HEK293 (cell line): ENCODE measurements around the gene SUPT3H.

ENCODE experiments used
- BCL11B ChIP-seq: fragments of 450-650 bp; formaldehyde crosslinking; IDR thresholded peaks from 2 replicates; pipeline ENCODE4 v1.5.1; 2016; ENCODE audit warnings: low read depth, missing biosample characterization, missing genetic modification characterization
- GLI2 ChIP-seq: fragments of 450-650 bp; formaldehyde crosslinking; IDR thresholded peaks from 2 replicates; pipeline ENCODE4; 2017; ENCODE audit warnings: missing biosample characterization, missing genetic modification characterization, low read depth, borderline replicate concordance
- HOXA7 ChIP-seq: sonication (generic); formaldehyde crosslinking; IDR thresholded peaks from 2 replicates; pipeline ENCODE4 v1.8.1; 2022; ENCODE audit warnings: missing genetic modification reagents, borderline replicate concordance
- HOXC10 ChIP-seq: sonication (generic); formaldehyde crosslinking; IDR thresholded peaks from 2 replicates; pipeline ENCODE4 v1.8.1; 2023; ENCODE audit warnings: mild to moderate bottlenecking, missing genetic modification reagents
- KLF17 ChIP-seq: fragments of 450-650 bp; formaldehyde crosslinking; IDR thresholded peaks from 2 replicates; pipeline ENCODE4 v1.5.1; 2016; ENCODE audit warnings: missing biosample characterization, missing genetic modification characterization
- MZF1 ChIP-seq: fragments of 450-650 bp; formaldehyde crosslinking; IDR thresholded peaks from 2 replicates; pipeline ENCODE4 v1.5.1; 2017; ENCODE audit warnings: missing biosample characterization, missing genetic modification characterization, borderline replicate concordance
- PATZ1 ChIP-seq: fragments of 450-650 bp; formaldehyde crosslinking; IDR thresholded peaks from 2 replicates; pipeline ENCODE4 v1.5.1; 2016; ENCODE audit warnings: missing biosample characterization, missing genetic modification characterization
- PRDM4 ChIP-seq: fragments of 450-650 bp; formaldehyde crosslinking; IDR thresholded peaks from 2 replicates; pipeline ENCODE4 v1.5.1; 2017; ENCODE audit warnings: missing biosample characterization, missing genetic modification characterization
- SP2 ChIP-seq: fragments of 450-650 bp; formaldehyde crosslinking; IDR thresholded peaks from 2 replicates; pipeline ENCODE4 v1.5.1; 2016; ENCODE audit warnings: missing biosample characterization, missing genetic modification characterization
- SP3 ChIP-seq: fragments of 450-650 bp; formaldehyde crosslinking; IDR thresholded peaks from 2 replicates; pipeline ENCODE4 v1.5.1; 2016; ENCODE audit warnings: missing biosample characterization, missing genetic modification characterization
- TRIM28 ChIP-seq: IDR thresholded peaks from 2 replicates; pipeline ENCODE4 v1.6.1; 2011; ENCODE audit warnings: low read length, control low read depth, borderline replicate concordance
- ZNF155 ChIP-seq: fragments of 450-650 bp; formaldehyde crosslinking; IDR thresholded peaks from 2 replicates; pipeline ENCODE4 v1.5.1; 2016; ENCODE audit warnings: missing biosample characterization, missing genetic modification characterization
- ZNF175 ChIP-seq: fragments of 450-650 bp; formaldehyde crosslinking; IDR thresholded peaks from 2 replicates; pipeline ENCODE4 v1.5.1; 2016; ENCODE audit warnings: missing biosample characterization, missing genetic modification characterization
- ZNF2 ChIP-seq: fragments of 450-650 bp; formaldehyde crosslinking; IDR thresholded peaks from 2 replicates; pipeline ENCODE4 v1.5.1; 2016; ENCODE audit warnings: missing biosample characterization, missing genetic modification characterization
- ZNF26 ChIP-seq: fragments of 450-650 bp; formaldehyde crosslinking; IDR thresholded peaks from 2 replicates; pipeline ENCODE4 v1.5.1; 2016; ENCODE audit warnings: missing biosample characterization, missing genetic modification characterization
- ZNF335 ChIP-seq: fragments of 450-650 bp; formaldehyde crosslinking; conservative IDR thresholded peaks from 2 replicates; pipeline ENCODE4 v1.5.1; 2016; ENCODE audit warnings: missing biosample characterization, missing genetic modification characterization
- ZNF404 ChIP-seq: fragments of 450-650 bp; formaldehyde crosslinking; IDR thresholded peaks from 2 replicates; pipeline ENCODE4 v1.5.1; 2017; ENCODE audit warnings: missing biosample characterization, missing genetic modification characterization
- ZNF433 ChIP-seq: fragments of 450-650 bp; formaldehyde crosslinking; IDR thresholded peaks from 2 replicates; pipeline ENCODE4 v1.5.1; 2016; ENCODE audit warnings: missing biosample characterization, missing genetic modification characterization, low read depth
- ZNF488 ChIP-seq: fragments of 450-650 bp; formaldehyde crosslinking; IDR thresholded peaks from 2 replicates; pipeline ENCODE4 v1.5.1; 2016; ENCODE audit warnings: missing biosample characterization, missing genetic modification characterization
- ZNF530 ChIP-seq: fragments of 450-650 bp; formaldehyde crosslinking; IDR thresholded peaks from 2 replicates; pipeline ENCODE4 v1.5.1; 2016; ENCODE audit warnings: low read depth, missing biosample characterization, missing genetic modification characterization
- ZNF558 ChIP-seq: fragments of 450-650 bp; formaldehyde crosslinking; IDR thresholded peaks from 2 replicates; pipeline ENCODE4 v1.5.1; 2016; ENCODE audit warnings: missing biosample characterization, missing genetic modification characterization
- ZNF610 ChIP-seq: fragments of 450-650 bp; formaldehyde crosslinking; IDR thresholded peaks from 2 replicates; pipeline ENCODE4 v1.5.1; 2016; ENCODE audit warnings: missing biosample characterization, missing genetic modification characterization, borderline replicate concordance
- ZNF623 ChIP-seq: fragments of 450-650 bp; formaldehyde crosslinking; IDR thresholded peaks from 2 replicates; pipeline ENCODE4 v1.5.1; 2016; ENCODE audit warnings: missing biosample characterization, missing genetic modification characterization
- ZNF692 ChIP-seq: fragments of 450-650 bp; formaldehyde crosslinking; IDR thresholded peaks from 2 replicates; pipeline ENCODE4 v1.5.1; 2016; ENCODE audit warnings: missing biosample characterization, missing genetic modification characterization
- ZNF701 ChIP-seq: fragments of 450-650 bp; formaldehyde crosslinking; IDR thresholded peaks from 2 replicates; pipeline ENCODE4 v1.5.1; 2016; ENCODE audit warnings: missing biosample characterization, missing genetic modification characterization
- ZNF747 ChIP-seq: fragments of 450-650 bp; formaldehyde crosslinking; IDR thresholded peaks from 2 replicates; pipeline ENCODE4 v1.5.1; 2016; ENCODE audit warnings: missing biosample characterization, missing genetic modification characterization
- ZNF837 ChIP-seq: fragments of 450-650 bp; formaldehyde crosslinking; IDR thresholded peaks from 2 replicates; pipeline ENCODE4 v1.5.1; 2016; ENCODE audit warnings: missing biosample characterization, missing genetic modification characterization
- ZSCAN23 ChIP-seq: fragments of 450-650 bp; formaldehyde crosslinking; IDR thresholded peaks from 2 replicates; pipeline ENCODE4 v1.5.1; 2016; ENCODE audit warnings: missing biosample characterization, missing genetic modification characterization
- ZSCAN30 ChIP-seq: fragments of 450-650 bp; IDR thresholded peaks from 2 replicates; pipeline ENCODE4 v1.5.1; 2018; ENCODE audit warnings: missing biosample characterization, mild to moderate bottlenecking, missing genetic modification characterization, moderate library complexity
- ZSCAN4 ChIP-seq: fragments of 450-650 bp; formaldehyde crosslinking; IDR thresholded peaks from 2 replicates; pipeline ENCODE4 v1.5.1; 2017; ENCODE audit warnings: missing biosample characterization, missing genetic modification characterization

The SUPT3H gene

GRCh38 chr6:45421709-45422502, 44.2 kb upstream of the SUPT3H start (continued):
- TF ChIP-seq ZSCAN4 (tag by site-specific recombination), result no peak
- 0 out of 2 replicates have a peak, but pooled peaks have one; percentile 21 for TF ChIP-seq ZNF610 (tag by site-specific recombination)
- TF ChIP-seq KLF17 (tag by site-specific recombination), result no peak
- TF ChIP-seq MZF1, result no peak; the same call in 1 of the 2 replicates
- TF ChIP-seq BCL11B, result peak; percentile 45; the same call in 1 of the 2 replicates
- TF ChIP-seq SP3 (tag by site-specific recombination), result no peak
- TF ChIP-seq ZNF26 (tag by site-specific recombination), result no peak
- TF ChIP-seq ZNF175 (tag by site-specific recombination), result no peak
- TF ChIP-seq ZNF530 (tag by site-specific recombination), result no peak
- no peak for TF ChIP-seq ZNF488 (tag by site-specific recombination)
- TF ChIP-seq SP2 (tag by site-specific recombination), result no peak
- no peak for TF ChIP-seq GLI2 (tag by site-specific recombination)
- no peak for TF ChIP-seq ZNF433 (tag by site-specific recombination)
- 0 out of 2 replicates have a peak, but pooled peaks have one; percentile 3 for TF ChIP-seq PRDM4 (tag by site-specific recombination)
- peak; percentile 59 for TF ChIP-seq ZNF335 (tag by site-specific recombination)
- TF ChIP-seq ZNF747 (tag by site-specific recombination), result no peak
- TF ChIP-seq ZNF701, result no peak
- TF ChIP-seq PATZ1 (tag by site-specific recombination), result no peak; the same call in none of the 2 replicates
- no peak for TF ChIP-seq HOXA7 (CRISPR knock-in tag)
- no peak for TF ChIP-seq ZNF692
- TF ChIP-seq ZSCAN30 (tag by site-specific recombination), result peak; percentile 7; the same call in 1 of the 2 replicates
- TF ChIP-seq ZNF623 (tag by site-specific recombination), result no peak
- TF ChIP-seq ZNF558 (tag by site-specific recombination), result no peak
- no peak for TF ChIP-seq HOXC10 (CRISPR knock-in tag)
- no peak for TF ChIP-seq ZNF837 (tag by site-specific recombination)
- no peak for TF ChIP-seq ZNF404 (tag by site-specific recombination)
- TF ChIP-seq ZNF155, result no peak
- TF ChIP-seq TRIM28, result no peak
- TF ChIP-seq ZSCAN23, result no peak
- TF ChIP-seq ZNF2, result no peak; the same call in 1 of the 2 replicates
